GF-D8 (cell line): ENCODE results near the gene LRMDA.
"Not testable (repeated sequence)": the region's sequence is repeated elsewhere in the genome, so short reads cannot be mapped to it uniquely, and the experiment has no call there.

Experiments
- DNase-seq: peaks from one replicate; lab custom pipeline; 2025; lab: John Stamatoyannopoulos, UW

Gene LRMDA

DNA sequence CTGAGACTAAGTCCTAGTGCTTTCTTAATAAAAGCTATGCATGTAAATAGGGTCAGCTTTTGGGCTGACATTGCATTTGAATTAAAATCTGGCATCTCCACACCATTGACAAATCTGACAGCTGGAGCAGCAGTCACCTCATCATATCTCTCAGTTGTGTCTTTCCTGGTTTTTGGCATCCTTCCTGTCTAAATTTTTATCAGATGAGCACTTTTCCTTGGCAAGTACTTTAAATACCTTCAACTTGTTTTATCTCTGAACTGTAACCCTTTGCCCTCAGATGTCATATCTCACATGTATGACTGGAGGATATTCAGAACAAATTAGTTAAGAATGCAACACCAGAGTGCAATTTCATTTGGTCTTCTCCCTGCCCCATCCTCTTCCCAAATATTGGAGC, 1066.2 kb downstream of the LRMDA start:
- no peak for DNase-seq

GRCh38 chr10:76504823-76505222, 1073.4 kb downstream of the LRMDA start:
- no peak for DNase-seq

DNA sequence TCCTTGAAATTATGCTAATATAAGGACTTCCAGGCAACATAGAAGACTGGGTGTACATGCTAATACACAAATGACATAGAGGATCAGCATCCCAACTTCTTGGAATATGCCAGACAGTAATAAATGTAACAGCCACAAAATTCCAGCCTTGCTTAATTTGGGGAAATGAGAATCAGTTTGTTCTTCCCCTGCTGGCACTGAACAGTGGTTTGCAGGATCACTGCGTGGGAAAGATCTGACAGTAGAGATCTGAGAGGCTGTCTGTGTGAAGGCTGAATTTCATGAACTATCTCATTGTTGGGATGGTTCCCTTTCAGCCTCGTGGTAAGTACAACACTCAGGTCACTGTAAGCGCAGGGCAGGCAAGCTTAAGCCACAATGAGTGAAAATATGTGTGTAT, 1078.0 kb downstream of the LRMDA start:
- DNase-seq: no peak

DNA sequence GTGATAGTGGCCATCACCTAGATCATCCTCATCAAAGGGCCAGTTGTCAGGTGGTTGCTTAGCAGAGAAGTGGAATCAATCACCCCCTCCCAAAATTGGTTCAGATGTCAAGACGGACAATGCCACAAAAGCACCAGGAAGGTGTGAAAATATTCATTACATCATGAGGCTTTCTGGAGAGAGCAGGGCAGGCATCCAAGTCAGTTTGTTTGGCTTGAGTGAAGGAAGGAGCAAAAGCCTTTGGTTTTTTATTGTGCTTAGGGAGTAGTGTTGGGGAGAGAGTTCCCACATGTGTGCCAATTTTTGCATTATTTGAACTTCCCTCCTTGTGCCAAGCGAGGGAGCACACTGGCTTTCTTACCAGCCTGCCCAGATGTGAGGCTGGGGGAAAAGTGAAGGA, 1082.9 kb downstream of the LRMDA start:
- no peak for DNase-seq

- DNase-seq: no peak
Observed at GRCh38 chr10:76514869-76515268, 1083.4 kb downstream of the LRMDA start.

DNA sequence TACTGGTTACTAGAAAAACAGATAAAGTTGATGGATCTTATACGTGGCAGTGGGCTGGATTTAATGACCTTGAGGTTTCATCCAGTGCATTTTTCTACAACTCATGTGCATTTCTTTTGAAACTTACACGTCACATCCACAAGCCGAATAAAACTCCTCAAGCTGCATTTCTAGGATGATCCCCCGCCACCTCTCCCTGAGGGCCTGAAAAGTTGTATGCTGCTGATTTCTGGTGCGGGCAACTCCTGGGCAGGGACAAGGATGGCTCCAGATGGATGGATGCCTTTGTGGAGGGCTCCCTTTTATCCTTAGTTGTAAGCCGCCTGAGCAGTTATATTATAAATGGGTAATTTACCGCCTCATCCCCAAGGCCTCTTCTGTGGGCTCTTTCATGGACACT, 1091.1 kb downstream of the LRMDA start:
- no peak for DNase-seq

GRCh38 chr10:76523246-76523645, 1091.8 kb downstream of the LRMDA start:
- DNase-seq: no peak

GRCh38 chr10:76523791-76524351, 1092.4 kb downstream of the LRMDA start:
- no peak for DNase-seq

DNA sequence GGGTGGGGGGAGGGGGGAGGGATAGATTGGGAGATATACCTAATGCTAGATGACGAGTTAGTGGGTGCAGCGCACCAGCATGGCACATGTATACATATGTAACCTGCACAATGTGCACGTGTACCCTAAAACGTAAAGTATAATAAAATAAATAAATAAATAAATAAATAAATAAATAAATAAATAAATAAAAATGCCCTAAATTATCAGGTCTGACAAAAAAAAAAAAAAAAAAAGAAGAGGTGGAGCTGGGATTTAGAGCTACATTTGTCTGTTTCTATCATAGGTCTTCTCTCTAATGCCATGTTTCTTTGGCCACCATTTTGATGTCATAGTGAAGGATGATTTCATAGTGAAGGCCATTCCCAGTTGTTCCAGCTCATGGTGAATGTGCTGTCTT, 1095.4 kb downstream of the LRMDA start:
- DNase-seq: not testable (repeated sequence)

DNA sequence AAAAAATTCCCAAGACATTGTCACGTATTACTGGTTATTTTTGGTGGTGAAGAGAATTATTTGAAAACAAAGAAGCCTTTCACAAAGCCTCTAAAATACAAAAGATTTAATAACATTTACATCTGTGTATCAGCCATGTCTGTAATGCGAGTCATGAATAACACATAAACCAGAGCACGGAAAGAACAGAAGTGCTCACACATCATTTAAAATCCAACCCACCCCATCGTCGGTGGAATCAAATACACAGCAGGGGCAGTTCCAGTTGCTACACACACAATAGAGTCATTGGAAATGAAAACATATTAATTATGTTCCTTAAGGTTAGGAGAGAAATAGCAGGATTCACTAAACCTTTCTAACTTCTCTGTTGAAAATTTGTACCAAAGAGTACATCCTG, 1108.9 kb downstream of the LRMDA start:
- no peak for DNase-seq

DNA sequence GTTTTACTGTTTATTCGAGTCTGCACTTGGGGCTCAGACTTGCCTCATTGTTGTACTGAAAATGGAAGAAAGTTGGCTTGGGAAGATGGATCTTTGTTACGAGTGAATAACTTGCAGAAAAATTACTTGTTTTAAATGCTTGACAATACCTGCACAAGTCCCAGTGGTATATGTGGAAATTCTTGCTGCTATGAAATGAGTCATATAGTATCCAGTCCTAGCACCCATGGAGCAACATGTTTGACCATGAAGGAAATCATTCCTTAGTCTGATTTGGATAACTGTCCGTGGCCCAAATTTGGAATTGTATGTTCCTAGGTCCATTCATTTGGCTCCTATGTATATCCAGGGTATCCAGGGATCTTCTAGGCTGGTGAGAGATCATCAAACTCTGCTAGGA, 1109.4 kb downstream of the LRMDA start:
- DNase-seq: no peak

DNA sequence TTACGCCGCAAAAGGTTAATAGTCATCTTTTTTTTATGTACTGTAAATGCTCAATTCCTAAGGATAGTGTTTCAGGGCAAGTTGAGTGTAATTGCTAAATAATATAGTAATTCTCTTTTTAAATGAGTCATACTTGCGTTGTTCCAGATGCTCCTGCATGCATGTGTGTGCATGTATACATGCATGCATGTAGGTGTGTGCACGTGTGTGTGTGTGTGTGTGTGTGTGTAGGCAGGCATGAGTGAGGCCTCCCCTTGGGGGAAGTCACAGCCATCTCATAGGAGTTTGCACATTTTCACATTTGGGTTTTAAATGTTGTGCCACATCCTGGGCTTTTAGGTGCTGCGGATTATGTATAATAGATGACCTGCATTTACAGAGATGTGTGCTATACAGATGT, 1110.4 kb downstream of the LRMDA start:
- no peak for DNase-seq

DNA sequence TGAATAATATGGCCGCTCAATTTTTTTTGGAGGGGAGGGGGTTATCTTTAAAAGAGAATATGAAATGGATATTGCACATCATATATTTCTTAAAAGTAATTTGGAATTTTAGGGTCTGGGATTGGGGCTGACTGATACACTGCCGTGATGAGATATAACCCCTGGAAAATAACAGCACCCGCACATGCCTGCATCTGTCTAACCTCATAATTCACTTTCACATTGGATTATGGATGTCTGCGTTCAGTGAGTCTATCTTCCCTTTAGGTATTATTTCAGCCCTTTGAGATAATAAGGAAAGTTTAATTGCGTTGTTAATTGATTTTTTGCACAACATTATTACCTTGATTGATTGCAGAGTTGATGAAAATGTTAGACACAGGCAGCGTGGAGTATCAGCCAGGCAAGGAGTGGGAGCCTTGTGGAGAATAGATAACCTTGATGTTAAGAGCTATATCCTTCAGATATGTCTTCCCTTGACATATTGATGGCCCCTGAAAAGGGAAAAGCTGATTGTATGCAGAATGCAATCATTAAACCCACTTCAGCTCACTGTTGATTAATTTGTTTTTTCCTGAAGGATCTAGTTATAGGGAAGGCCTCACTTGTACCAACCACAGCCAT, 1111.0 kb downstream of the LRMDA start:
- no peak for DNase-seq

- DNase-seq: no peak
Observed at GRCh38 chr10:76543655-76544054, 1112.2 kb downstream of the LRMDA start.

DNA sequence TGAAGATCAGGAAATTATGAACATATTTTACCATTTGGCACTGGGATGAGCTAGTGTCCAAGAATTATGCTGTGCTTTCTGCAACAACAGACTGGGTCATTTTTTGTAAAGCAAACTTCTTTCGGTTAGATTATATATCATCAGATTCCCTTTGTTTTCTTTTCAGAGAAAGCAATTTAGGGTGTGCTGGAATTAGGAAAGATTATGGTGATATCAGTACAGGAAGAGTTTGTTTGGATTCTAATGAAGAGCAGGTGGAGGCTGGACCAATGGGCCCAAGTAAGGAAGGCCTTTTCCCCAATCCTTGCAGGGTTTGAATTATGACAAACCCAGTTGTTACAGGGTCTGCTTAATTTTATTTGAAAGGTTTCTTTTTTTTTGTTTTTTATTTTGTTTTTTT, 1113.4 kb downstream of the LRMDA start:
- DNase-seq: no peak

DNA sequence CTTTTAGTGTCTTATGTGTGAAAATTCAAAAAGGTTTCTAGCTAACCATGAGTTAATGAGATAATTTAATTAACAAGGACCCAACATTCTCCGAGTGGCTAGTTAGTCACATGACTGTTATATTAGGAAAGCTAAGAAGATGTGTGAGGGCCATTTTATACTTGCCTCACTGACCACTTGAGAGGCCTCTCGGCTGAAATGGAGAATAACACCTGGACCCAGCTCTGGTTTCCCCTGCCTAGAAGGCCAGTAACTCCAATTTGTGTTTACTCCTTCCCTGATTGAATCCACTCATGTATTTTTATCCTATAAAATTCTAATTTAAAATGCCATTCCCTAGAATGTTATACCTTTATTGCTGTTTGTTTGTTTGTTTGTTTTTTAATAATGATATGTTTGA, 1115.0 kb downstream of the LRMDA start:
- no peak for DNase-seq

DNA sequence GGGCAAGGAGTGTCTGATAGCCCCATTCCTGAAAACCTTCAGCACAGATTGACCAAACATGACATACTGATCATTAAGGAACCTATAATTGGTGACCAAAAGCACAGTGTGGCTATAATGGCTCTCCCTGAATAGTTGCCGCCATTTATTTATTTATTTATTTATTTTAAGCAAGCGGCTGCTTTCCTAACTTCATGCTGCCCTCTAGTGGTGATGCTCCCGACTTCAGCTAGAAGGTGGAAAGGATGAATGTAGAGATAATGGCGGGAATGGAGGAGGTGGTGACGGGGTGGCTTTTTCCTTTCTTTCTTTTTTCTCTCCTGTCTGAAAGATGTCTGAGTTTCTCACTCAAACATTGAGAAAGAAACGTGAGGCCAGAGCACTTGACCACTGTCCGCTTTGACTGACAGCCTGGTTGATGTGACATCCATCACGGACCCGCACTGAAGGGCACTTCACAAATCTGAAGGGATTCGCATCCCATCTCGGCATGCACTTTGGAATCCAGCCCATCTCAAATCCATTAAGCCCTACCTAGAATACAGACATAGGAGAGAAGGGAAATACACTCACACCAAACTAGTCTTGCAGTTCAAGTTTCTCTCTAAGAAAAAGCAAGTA, 1116.0 kb downstream of the LRMDA start:
- peak; percentile 12 for DNase-seq

DNA sequence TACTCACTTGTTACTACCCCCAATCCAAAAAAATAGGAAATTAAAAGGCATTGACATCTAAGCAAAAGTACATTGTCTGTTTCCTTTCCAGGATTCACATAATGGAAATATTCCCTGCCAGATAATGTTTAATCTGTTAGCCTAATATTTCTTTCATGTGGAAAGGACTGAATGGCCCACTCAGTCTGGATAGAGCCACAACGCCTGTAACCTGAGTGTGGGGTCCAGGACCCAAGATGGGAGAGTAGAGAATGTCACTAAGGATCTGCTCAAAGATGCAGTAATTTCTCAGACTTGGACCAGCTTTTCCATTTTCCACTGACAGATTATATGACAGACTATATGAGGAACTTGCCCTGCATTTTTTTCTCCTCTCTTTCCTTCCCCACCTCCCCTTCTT, 1117.3 kb downstream of the LRMDA start:
- DNase-seq: no peak

DNA sequence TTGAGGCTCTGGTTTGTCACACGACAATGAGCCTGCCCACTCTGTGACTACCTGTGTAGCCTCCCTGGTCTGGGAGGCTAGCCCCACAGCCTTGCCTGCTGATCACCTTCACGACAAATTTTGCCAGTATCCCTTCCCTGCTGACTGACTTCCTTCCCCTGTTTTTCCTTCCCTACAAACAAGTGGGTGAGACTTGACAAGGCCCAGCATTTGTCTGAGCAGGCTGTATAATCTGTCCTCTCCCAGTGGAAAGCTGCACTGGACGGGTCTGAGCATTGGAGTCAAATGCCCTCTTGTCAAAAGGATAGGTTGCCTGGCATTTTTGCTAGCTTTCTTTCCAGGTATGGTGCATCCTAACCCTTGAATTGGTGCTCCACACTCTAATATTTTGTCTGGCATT, 1117.7 kb downstream of the LRMDA start:
- DNase-seq: no peak

DNA sequence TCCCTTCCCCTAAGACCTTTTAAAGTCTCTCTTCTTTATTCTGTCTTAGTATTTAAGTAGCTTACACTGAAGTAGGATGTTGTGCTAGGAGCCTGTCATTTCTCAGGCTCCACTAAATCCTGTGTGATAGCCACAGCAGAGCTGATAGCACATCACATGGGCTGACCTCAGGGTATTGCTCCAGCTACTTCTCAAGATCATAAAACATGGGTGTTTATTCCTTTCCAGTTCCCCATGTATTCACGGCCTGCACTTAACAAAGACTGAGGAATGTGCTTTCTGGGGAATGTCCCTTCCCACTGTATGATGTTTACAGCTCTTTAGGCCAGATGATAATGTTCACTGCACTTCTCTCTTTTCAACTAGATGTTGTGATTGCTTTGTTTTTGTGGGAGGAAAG, 1119.4 kb downstream of the LRMDA start:
- no peak for DNase-seq

- DNase-seq: no peak
Observed at GRCh38 chr10:76552091-76552873, 1120.9 kb downstream of the LRMDA start.

DNA sequence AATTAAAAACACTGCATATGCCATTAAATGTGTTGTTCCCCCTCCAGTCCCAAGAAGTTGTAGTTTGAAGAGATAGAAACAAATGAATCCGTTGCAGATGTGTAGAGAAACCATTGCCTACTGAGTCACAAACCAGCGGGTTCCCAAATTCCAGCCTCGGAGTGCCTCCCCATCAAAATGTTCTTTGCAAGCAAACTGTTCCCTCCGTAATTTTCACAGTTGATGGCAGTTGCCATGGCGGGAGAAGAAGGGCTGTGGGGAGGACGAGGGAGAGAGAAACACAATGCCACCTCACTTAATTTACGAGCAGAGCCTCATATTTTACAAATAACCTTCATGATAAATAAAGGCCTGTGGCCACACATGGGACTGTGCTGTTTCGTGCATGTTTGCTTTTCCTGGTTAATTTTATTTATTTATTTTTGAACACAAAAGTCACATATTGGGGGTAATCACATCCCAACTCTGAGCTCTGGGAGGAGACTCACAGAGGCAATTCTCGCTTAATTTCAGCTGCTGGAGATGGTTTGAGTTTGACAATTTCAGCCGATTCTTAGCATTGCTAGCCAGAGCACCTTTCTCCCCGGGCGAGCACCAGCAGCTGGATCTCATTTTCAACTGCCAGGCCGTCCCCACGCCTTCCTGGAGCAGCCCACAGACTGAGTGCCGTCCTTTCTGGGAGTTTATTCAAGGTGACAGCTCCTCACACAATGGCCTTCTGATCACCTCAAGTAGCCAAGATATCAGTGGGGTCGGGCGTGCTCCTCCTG, 1122.0 kb downstream of the LRMDA start:
- DNase-seq: no peak
